Neural progenitor cell (in vitro differentiated cells): ENCODE measurements around the gene PIGV. TPM values are rescaled to one million over a fixed set of nuclear protein-coding genes. Genes with fewer than 3 reads are reported as not detected.

Experiments used
- DNase-seq: peaks from one replicate; pipeline ENCODE4 v3.0.0-alpha.2; 2016; ENCODE audit warnings: low spot score
- H2AFZ ChIP-seq: fragments of 200-600 bp; sonication (generic); replicated peaks from 2 replicates; pipeline ENCODE4 v1.6.1; 2016; ENCODE audit warnings: antibody characterized with exemption
- H3F3A ChIP-seq: fragments of 200-600 bp; sonication (generic); 2 replicates; pipeline ENCODE4 v1.6.1; 2016; ENCODE audit warnings: antibody characterized with exemption, low read depth
- H3K27ac ChIP-seq: fragments of 200-600 bp; sonication (generic); 2 replicates; pipeline ENCODE4 v1.5.1; 2016; ENCODE audit warnings: mild to moderate bottlenecking
- H3K27me3 ChIP-seq: fragments of 200-600 bp; sonication (generic); 2 replicates; pipeline ENCODE4 v1.6.1; 2016; ENCODE audit warnings: mild to moderate bottlenecking, moderate library complexity
- H3K36me3 ChIP-seq: fragments of 200-600 bp; sonication (generic); 2 replicates; pipeline ENCODE4 v1.5.1; 2016
- H3K4me1 ChIP-seq: fragments of 200-600 bp; sonication (generic); 2 replicates; pipeline ENCODE4 v1.6.1; 2016; ENCODE audit warnings: mixed run types
- H3K4me2 ChIP-seq: fragments of 200-600 bp; sonication (generic); 2 replicates; pipeline ENCODE4 v1.6.1; 2016
- H3K4me3 ChIP-seq: fragments of 200-600 bp; sonication (generic); 2 replicates; pipeline ENCODE4 v1.5.1; 2016
- H3K79me2 ChIP-seq: fragments of 200-600 bp; sonication (generic); 2 replicates; pipeline ENCODE4 v1.6.1; 2016; ENCODE audit warnings: low read depth
- H3K9ac ChIP-seq: fragments of 200-600 bp; sonication (generic); 2 replicates; pipeline ENCODE4 v1.6.1; 2016
- H3K9me3 ChIP-seq: fragments of 200-600 bp; sonication (generic); 2 replicates; pipeline ENCODE4 v1.5.1; 2016; ENCODE audit warnings: low read depth
- H4K20me1 ChIP-seq: fragments of 200-600 bp; sonication (generic); 2 replicates; pipeline ENCODE4 v1.6.1; 2016; ENCODE audit warnings: low read depth
- H3K27ac Mint-ChIP-seq: 3 replicates; pipeline ENCODE4 v1.8.0; 2021; ENCODE audit warnings: mixed read lengths
- H3K27me3 Mint-ChIP-seq: 2 replicates; pipeline ENCODE4 v1.8.0; 2022; ENCODE audit warnings: low read depth, mild to moderate bottlenecking, inconsistent platforms, moderate library complexity, mixed read lengths; ENCODE audit not compliant: insufficient read depth
- H3K36me3 Mint-ChIP-seq: 3 replicates; pipeline ENCODE4 v1.8.0; 2021; ENCODE audit warnings: mixed read lengths
- H3K4me1 Mint-ChIP-seq: 3 replicates; pipeline ENCODE4 v1.8.0; 2021; ENCODE audit warnings: mixed read lengths
- H3K4me3 Mint-ChIP-seq: 3 replicates; pipeline ENCODE4 v1.8.0; 2021; ENCODE audit warnings: mild to moderate bottlenecking, moderate library complexity, mixed read lengths
- H3K9me3 Mint-ChIP-seq: 3 replicates; pipeline ENCODE4 v1.8.0; 2020; ENCODE audit warnings: mixed read lengths
- EZH2 ChIP-seq: fragments of 200-600 bp; sonication (generic); IDR thresholded peaks from 2 replicates; pipeline ENCODE4 v1.6.1; 2017; ENCODE audit warnings: antibody characterized with exemption, mild to moderate bottlenecking, moderate library complexity
- EZH2phosphoT487 ChIP-seq: fragments of 200-600 bp; sonication (generic); IDR thresholded peaks from 2 replicates; pipeline ENCODE4 v1.6.1; 2017; ENCODE audit warnings: antibody characterized with exemption
- total RNA-seq: library from RNA; depleted of rRNA; stranded (reverse); fragments of >200 nt; gene quantifications from 2 replicates; pipeline ENCODE4 v1.2.3, GENCODE V29; 2015; ENCODE audit warnings: low replicate concordance
- TF ChIP-seq, protein P1 (sequence below): fragments of 200-600 bp; sonication (generic); IDR thresholded peaks from 2 replicates; pipeline ENCODE4 v1.5.1; 2017; ENCODE audit warnings: antibody characterized with exemption, mild to moderate bottlenecking

The PIGV gene
- total RNA-seq, 1 donor from 2014 or later, result 19.4 TPM

DNA sequence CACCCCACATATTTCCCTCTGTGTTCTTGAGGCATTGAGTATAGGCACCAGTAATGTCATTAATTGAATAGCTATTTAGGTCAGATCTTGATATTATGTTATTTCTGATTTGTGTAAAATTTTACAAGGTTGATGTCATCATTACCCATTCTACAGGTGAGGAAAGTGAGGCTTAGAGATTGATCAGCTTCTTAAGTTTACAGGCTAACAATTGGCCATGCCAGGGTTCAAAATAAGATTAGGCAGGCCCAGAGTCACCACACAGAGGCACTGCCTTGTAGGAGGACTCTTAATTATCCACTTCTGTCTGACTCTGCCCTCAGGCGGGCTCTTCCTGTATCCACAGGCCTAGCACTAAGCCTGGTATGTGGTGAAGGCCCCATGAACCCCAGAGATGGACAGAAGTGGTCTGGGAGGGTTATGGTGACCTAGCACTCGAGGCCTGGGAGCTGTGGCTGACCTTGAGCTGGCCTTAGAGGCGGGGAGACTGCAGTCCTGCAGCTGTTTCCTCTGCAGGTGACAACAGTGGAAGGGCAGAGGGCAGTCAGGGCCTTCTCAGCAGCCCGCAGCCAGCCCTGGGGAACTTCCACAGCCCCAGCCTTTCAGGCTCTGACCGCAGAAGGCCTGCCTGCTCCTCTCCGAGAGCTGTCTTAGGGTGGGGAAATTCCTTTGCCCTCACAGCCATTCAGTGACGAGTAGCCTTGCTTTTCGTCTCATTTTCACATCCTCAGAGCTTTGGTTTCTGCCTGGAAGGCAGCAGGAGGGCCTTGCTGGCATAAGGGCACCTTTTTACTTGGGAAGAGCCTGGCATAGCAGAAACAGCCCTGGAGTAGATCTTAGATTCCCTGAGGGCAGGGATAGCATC, 51.0 kb downstream of the PIGV start:
- DNase-seq, result no peak
- Histone ChIP-seq H3K36me3 (no peaks in the 10 kb centered on the region), H3K4me2 (no peak overlapping the region), H3K9me3 (no peaks in the 10 kb centered on the region), H4K20me1 (no peaks in the 10 kb centered on the region), H3K4me1 (no peaks in the 10 kb centered on the region), H3K9ac (no peak overlapping the region), H2AFZ (no peak overlapping the region), H3K27ac (no peak overlapping the region), H3F3A (peaks cover 5% of the 10 kb centered on the region), H3K27me3 (no peaks in the 10 kb centered on the region), H3K4me3 (no peak overlapping the region), H3K79me2 (no peaks in the 10 kb centered on the region)
- H3K27ac Mint-ChIP-seq, result no peak overlapping the region
- peaks cover 9% of the 10 kb centered on the region for H3K4me1 Mint-ChIP-seq
- H3K9me3 Mint-ChIP-seq, result no peaks in the 10 kb centered on the region
- TF ChIP-seq EZH2, result no peak
- TF ChIP-seq, protein P1, sequence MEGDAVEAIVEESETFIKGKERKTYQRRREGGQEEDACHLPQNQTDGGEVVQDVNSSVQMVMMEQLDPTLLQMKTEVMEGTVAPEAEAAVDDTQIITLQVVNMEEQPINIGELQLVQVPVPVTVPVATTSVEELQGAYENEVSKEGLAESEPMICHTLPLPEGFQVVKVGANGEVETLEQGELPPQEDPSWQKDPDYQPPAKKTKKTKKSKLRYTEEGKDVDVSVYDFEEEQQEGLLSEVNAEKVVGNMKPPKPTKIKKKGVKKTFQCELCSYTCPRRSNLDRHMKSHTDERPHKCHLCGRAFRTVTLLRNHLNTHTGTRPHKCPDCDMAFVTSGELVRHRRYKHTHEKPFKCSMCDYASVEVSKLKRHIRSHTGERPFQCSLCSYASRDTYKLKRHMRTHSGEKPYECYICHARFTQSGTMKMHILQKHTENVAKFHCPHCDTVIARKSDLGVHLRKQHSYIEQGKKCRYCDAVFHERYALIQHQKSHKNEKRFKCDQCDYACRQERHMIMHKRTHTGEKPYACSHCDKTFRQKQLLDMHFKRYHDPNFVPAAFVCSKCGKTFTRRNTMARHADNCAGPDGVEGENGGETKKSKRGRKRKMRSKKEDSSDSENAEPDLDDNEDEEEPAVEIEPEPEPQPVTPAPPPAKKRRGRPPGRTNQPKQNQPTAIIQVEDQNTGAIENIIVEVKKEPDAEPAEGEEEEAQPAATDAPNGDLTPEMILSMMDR, result no peak
- H3K4me3 Mint-ChIP-seq, result no peak overlapping the region
- peaks cover 24% of the 10 kb centered on the region for H3K36me3 Mint-ChIP-seq
- H3K27me3 Mint-ChIP-seq, result no peaks in the 10 kb centered on the region

DNA sequence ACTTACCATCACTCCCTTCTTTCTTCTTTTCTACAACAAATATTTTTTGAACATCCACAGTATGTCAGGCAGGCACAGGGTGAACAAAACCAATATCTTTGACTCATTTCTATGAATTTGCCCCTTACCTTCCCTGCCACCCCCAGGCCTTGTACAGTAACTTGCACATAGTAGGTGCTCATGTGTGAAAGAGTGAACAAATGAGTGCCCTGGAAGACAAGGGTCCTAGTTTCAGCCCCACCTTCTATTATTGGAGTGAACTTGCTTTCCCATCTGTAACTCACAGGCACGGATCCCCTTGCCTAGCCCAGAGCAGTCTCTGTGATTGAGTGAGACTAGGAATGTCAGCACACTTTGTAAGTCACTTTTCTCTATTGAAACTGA, 51.6 kb downstream of the PIGV start:
- Mint-ChIP-seq H3K4me1 (peaks cover 3% of the 10 kb centered on the region), H3K27me3 (no peaks in the 10 kb centered on the region), H3K36me3 (peaks cover 20% of the 10 kb centered on the region), H3K27ac (peak overlapping the region; percentile 34), H3K9me3 (no peaks in the 10 kb centered on the region), H3K4me3 (peak overlapping the region; percentile 50)
- Histone ChIP-seq H3K9me3 (no peaks in the 10 kb centered on the region), H3K9ac (no peak overlapping the region), H3K79me2 (no peaks in the 10 kb centered on the region), H3F3A (no peaks in the 10 kb centered on the region), H3K4me3 (no peak overlapping the region), H3K27me3 (no peaks in the 10 kb centered on the region), H3K4me2 (no peak overlapping the region), H4K20me1 (no peaks in the 10 kb centered on the region), H3K36me3 (no peaks in the 10 kb centered on the region), H2AFZ (no peak overlapping the region), H3K27ac (no peak overlapping the region), H3K4me1 (no peaks in the 10 kb centered on the region)
- DNase-seq, result no peak
- TF ChIP-seq, protein P1, result no peak
- no peak for TF ChIP-seq EZH2
- TF ChIP-seq EZH2phosphoT487, result no peak

DNA sequence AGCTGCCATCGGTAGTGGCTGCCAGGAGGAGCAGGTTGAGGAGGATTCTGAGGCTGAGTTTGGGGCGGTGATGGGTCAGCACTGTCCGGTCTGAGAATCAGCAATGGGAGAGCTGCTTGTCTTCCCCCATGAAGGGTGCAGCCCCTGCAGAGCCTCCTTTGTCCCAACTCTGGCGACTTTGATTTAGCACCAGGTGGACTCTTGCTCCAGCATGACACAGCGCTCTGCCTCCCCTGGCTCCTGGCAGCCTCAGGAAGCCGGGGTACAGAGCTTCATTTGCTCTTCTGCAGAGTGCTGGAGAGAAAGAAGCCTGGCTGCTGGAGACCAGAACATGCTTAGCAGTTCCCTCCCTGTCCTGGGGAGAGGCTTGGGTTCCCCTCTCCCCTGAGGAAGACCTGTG, 52.0 kb downstream of the PIGV start:
- Histone ChIP-seq H3K4me2 (no peak overlapping the region), H3F3A (no peaks in the 10 kb centered on the region), H2AFZ (no peak overlapping the region), H3K27me3 (no peaks in the 10 kb centered on the region), H3K27ac (no peak overlapping the region), H3K4me1 (no peaks in the 10 kb centered on the region), H3K9ac (no peak overlapping the region), H4K20me1 (no peaks in the 10 kb centered on the region), H3K79me2 (no peaks in the 10 kb centered on the region), H3K4me3 (no peak overlapping the region), H3K9me3 (no peaks in the 10 kb centered on the region), H3K36me3 (no peaks in the 10 kb centered on the region)
- H3K4me1 Mint-ChIP-seq, result no peaks in the 10 kb centered on the region
- H3K27ac Mint-ChIP-seq, result no peak overlapping the region
- peaks cover 19% of the 10 kb centered on the region for H3K36me3 Mint-ChIP-seq
- H3K27me3 Mint-ChIP-seq, result no peaks in the 10 kb centered on the region
- H3K9me3 Mint-ChIP-seq, result no peaks in the 10 kb centered on the region
- no peak overlapping the region for H3K4me3 Mint-ChIP-seq
- no peak for DNase-seq
- TF ChIP-seq, protein P1, result no peak
- TF ChIP-seq EZH2phosphoT487, result no peak
- no peak for TF ChIP-seq EZH2
